ENCODE results near the gene FAM168A. TPM values are rescaled to one million over a fixed set of nuclear protein-coding genes. Genes with fewer than 3 reads are reported as not detected.

Gene FAM168A
- total RNA-seq, 4 donors from 2014 or later = 17.9 to 33.2 (median 24.7) TPM

DNA sequence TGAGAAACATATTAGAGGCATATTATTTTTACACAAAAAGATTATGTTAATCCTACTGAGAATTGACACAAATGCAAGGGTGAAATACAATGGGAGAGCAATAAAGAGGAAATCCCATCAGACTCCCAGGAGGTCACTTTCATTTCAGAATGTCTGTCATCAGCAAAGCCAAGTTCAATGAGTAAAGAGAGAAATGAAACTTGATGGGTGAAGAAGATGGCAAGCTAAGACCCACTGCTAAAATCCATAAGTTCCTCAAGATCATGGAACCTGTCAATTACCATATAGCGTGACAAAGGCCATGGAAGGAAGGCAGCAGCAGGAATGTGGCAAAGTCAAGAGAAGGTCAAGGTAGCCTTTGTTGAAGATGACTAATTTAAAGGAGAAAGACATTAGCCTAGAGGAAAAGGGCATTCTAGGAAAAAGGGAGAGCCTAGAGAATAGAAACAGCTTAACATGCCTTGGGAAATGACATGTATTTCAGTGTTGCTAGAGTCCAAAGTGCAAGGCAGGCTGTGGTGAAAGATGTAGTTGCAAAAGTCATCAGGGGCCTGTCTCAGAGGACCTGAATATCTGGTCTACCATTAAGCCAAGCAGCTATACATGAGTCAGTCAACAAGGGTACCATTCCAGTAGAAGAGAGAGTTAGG is 43.1 kb downstream of the FAM168A start:
- TF ChIP-seq, protein P1, sequence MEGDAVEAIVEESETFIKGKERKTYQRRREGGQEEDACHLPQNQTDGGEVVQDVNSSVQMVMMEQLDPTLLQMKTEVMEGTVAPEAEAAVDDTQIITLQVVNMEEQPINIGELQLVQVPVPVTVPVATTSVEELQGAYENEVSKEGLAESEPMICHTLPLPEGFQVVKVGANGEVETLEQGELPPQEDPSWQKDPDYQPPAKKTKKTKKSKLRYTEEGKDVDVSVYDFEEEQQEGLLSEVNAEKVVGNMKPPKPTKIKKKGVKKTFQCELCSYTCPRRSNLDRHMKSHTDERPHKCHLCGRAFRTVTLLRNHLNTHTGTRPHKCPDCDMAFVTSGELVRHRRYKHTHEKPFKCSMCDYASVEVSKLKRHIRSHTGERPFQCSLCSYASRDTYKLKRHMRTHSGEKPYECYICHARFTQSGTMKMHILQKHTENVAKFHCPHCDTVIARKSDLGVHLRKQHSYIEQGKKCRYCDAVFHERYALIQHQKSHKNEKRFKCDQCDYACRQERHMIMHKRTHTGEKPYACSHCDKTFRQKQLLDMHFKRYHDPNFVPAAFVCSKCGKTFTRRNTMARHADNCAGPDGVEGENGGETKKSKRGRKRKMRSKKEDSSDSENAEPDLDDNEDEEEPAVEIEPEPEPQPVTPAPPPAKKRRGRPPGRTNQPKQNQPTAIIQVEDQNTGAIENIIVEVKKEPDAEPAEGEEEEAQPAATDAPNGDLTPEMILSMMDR (IDR thresholded peaks at IDR 0.05; ENCODE audit: low read depth) = no peak

DNA sequence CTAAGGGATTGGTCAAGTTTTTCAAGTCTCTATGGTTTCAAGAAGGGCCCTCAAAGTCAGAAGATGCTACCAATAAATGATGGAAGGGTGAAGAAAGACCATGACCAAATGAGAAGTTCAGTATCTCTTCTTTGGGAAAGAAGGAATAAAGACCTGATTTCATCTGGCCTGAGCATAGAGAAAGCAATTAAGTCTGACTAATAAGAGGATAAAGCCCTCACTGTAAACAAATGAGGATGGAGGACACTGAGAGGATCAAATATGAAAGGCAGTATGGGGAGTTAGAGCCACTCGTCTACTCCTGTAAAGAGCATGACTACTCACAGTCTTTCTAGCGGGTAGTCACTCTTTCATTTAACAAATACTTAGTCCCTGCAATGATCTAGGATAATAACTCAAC is 44.6 kb downstream of the FAM168A start:
- TF ChIP-seq, protein P1 (IDR thresholded peaks at IDR 0.05; ENCODE audit: low read depth) = no peak

DNA sequence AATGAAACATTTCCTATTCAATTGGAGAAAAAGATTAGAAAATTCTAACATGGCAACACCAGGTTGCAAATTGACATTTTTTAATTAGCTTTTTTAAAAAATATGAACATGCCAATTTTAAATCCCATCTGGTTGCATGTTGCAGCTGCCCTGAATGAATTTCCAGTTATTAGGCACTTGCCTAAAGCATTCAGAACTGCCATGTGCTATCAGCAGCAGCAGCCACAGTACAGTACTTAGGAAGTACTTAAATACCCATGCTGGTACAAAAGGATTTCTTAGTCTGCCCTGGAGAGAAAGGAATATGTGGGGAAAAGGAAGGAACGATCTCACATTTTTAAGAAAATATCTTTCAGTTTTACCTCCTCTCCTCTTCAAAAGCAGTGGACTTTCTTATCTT is 46.2 kb downstream of the FAM168A start:
- TF ChIP-seq, protein P1 (IDR thresholded peaks at IDR 0.05; ENCODE audit: low read depth) = no peak

DNA sequence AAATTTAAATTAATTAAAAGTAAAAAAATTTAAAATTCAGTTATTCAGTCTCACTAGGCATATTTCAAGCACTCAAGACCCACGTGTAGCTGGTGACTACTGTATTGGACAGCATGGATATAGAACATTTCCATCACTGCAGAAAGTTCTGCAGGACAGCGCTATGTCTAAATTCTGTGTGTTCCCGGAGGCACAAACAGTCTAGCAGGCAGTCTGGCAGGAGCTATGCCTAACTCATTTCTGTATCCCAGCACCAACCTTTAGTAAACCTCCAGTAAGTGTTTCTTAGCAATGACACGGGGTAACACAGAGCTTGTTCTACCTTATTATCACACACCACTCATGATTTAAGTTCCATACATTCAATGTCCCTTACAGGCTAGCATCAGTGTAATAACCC is 48.5 kb downstream of the FAM168A start:
- TF ChIP-seq, protein P1 (IDR thresholded peaks at IDR 0.05; ENCODE audit: low read depth) = no peak

DNA sequence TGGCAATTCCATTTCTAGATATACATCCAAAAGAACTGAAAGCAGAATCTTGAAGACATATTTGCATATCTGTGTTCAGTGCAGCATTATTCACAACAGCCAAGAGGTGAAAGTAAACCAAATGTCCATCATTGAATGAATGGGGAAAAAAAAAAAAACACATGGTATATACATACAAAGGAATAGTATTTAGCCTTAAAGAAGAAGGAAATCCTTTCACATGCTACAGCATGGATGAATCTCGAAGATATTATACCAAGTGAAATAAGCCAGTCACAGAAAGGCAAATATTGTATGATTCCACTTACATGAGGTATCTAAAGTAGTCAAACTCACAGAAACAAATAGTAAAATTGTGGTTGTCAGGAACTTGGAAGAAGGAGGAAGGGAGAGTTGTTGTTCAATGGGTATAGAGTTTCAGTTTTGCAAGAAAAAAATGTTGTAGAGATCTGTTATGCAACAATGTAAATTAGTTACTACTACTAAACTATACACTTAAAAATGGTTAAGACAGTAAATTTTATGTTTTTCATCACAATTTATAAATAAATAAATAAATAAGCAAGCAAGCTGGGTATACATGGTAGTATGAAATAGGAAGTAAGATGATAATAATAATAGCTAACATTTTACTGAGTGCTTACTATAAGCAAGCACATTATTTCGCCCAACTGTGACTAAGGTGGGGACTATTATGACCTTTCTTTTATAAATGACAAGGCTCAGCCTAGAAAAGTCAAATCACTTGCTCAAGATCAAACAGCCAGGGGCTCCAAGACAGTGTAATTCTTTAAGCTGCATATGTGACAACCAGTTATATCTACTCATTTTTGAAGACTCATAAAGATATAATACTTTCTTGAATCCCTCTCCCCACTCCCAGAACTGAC is 50.0 kb downstream of the FAM168A start:
- TF ChIP-seq, protein P1 (IDR thresholded peaks at IDR 0.05; ENCODE audit: low read depth) = no peak

DNA sequence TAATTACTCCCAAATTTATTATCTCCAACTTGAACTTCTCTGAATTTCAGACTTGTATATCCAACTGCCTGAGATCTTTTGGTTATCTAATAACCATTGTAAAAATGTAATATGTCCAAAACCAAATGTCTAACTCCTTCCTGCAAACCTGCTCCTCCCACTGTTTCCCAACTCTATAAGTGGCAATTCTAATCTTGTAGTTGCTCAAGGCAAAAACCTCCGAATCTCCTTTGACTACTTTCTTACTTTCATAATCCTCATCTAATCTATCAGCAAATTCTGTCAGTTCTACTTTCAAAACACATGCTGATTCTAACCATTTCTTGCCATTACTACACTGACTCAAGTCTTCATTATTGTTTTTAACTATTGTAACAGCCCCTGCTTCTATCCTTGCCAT is 55.7 kb downstream of the FAM168A start:
- TF ChIP-seq, protein P1 (IDR thresholded peaks at IDR 0.05; ENCODE audit: low read depth) = no peak

DNA sequence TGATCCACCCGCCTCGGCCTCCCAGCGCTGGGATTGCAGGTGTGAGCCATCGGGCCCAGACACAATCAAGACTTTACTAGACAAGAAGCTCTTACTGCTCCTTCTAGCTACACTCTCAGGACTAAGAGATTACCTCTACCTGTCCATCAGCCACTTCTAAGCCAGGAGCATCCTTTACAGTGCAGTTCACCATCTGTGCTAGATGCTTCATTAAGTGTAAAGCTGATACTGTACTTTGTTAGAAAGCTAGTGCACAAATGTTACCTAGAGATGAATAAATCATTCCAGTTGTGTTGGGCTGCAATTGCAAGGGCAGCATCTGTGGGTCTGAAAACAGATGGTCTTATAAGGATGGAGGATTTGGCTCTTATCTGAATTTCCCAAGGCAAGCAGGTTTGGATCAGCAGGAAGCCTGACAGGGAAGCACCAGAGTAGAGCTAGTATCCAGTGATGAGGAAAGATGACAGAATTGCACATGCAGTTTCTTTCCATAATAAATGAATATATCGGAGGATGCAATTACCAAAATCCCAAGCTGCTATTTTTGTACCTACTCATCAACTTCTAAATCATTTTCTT is 58.3 kb downstream of the FAM168A start:
- TF ChIP-seq, protein P1 (IDR thresholded peaks at IDR 0.05; ENCODE audit: low read depth) = no peak
